Measurements from ENCODE around the gene PPP1R12A. TPM values are rescaled to one million over a fixed set of nuclear protein-coding genes. Genes with fewer than 3 reads are reported as not detected.

Gene PPP1R12A
- polyA plus RNA-seq, 3 donors, result 26.2 to 57.2 (median 33.1) TPM

GRCh38 chr12:79847417-79847816 lies 87.5 kb downstream of the PPP1R12A start:
- no peak overlapping the region for H3K4me2 ChIP-seq (replicated peaks; ENCODE audit: extremely low read depth, low read length, poor library complexity, severe bottlenecking)
- Mint-ChIP-seq H3K27ac (no peak overlapping the region), H3K9me3 (peaks cover 2 to 11% (median 8%) of the 10 kb centered on the region in 7 donors), H3K36me3 (peaks cover 21 to 30% of the 10 kb centered on the region in 2 donors), H3K27me3 (ENCODE audit: low read depth in 3 of 3) (no peaks in the 10 kb centered on the region), H3K4me1 (peaks cover 6% of the 10 kb centered on the region), H3K4me3 (no peak overlapping the region)
- TF ChIP-seq CTCF (IDR thresholded peaks at IDR 0.05), result no peak
- DNase-seq, result no peak
- H4K20me1 ChIP-seq (ENCODE audit: insufficient read depth, low read length), result peaks cover 93% of the 10 kb centered on the region
- H2AFZ ChIP-seq (ENCODE audit: insufficient read depth, low read depth, low read length, poor library complexity, severe bottlenecking), result no peak overlapping the region
- WGBS (ENCODE audit: insufficient coverage), result no CpG with 5 or more reads among the region's 1 CpG
- intact Hi-C loops (cut with micrococcal nuclease), result no loop called here
- peak overlapping the region in 1 of 2 donors; percentile 22 for H3K27ac ChIP-seq (ENCODE audit: low read depth in 1 of 2, low read length in 2 of 2)
- H3K36me3 ChIP-seq (replicated peaks in 1 of 2; ENCODE audit: control insufficient read depth in 1 of 2, insufficient read depth in 2 of 2, low read length in 2 of 2), result peaks cover 24 to 31% of the 10 kb centered on the region in 2 donors
- peaks cover 90% of the 10 kb centered on the region for H3K79me2 ChIP-seq (ENCODE audit: insufficient read depth, low read length)
- no peak overlapping the region for H3K9ac ChIP-seq (ENCODE audit: insufficient read depth, low read length, poor library complexity, severe bottlenecking)
- H3K4me1 ChIP-seq (ENCODE audit: control insufficient read depth in 1 of 2, insufficient read depth in 2 of 2, low read length in 2 of 2), result no peaks in the 10 kb centered on the region
- peaks cover 0 to 5% of the 10 kb centered on the region in 2 donors for H3K9me3 ChIP-seq (replicated peaks in 1 of 2; ENCODE audit: control insufficient read depth in 1 of 2, insufficient read depth in 1 of 2, low read length in 2 of 2)
- no peak overlapping the region for H3K4me3 ChIP-seq (replicated peaks in 1 of 3; ENCODE audit: low read depth in 2 of 3, low read length in 3 of 3)
- no peaks in the 10 kb centered on the region for H3K27me3 ChIP-seq (ENCODE audit: control insufficient read depth in 2 of 2, insufficient read depth in 2 of 2, low read length in 2 of 2)

- no peak for DNase-seq
- peaks cover 88% of the 10 kb centered on the region for H3K79me2 ChIP-seq (ENCODE audit: insufficient read depth, low read length)
- no peak overlapping the region for H3K4me2 ChIP-seq (replicated peaks; ENCODE audit: extremely low read depth, low read length, poor library complexity, severe bottlenecking)
- H3K27ac ChIP-seq (ENCODE audit: low read depth in 1 of 2, low read length in 2 of 2), result no peak overlapping the region
- H3K9ac ChIP-seq (ENCODE audit: insufficient read depth, low read length, poor library complexity, severe bottlenecking), result no peak overlapping the region
- Mint-ChIP-seq H3K27me3 (ENCODE audit: low read depth in 3 of 3) (no peaks in the 10 kb centered on the region), H3K4me1 (peaks cover 3% of the 10 kb centered on the region), H3K36me3 (peaks cover 38 to 49% of the 10 kb centered on the region in 2 donors), H3K4me3 (no peak overlapping the region), H3K9me3 (peaks cover under 1 to 13% (median 4%) of the 10 kb centered on the region in 7 donors), H3K27ac (peak overlapping the region in 2 of 7 donors; percentile 4 to 56)
- H3K36me3 ChIP-seq (replicated peaks in 1 of 2; ENCODE audit: control insufficient read depth in 1 of 2, insufficient read depth in 2 of 2, low read length in 2 of 2), result peaks cover 36 to 56% of the 10 kb centered on the region in 2 donors
- no peaks in the 10 kb centered on the region for H3K27me3 ChIP-seq (ENCODE audit: control insufficient read depth in 2 of 2, insufficient read depth in 2 of 2, low read length in 2 of 2)
- TF ChIP-seq CTCF (IDR thresholded peaks at IDR 0.05), result no peak
- H3K9me3 ChIP-seq (replicated peaks in 1 of 2; ENCODE audit: control insufficient read depth in 1 of 2, insufficient read depth in 1 of 2, low read length in 2 of 2), result peaks cover 0 to under 1% of the 10 kb centered on the region in 2 donors
- peaks cover 91% of the 10 kb centered on the region for H4K20me1 ChIP-seq (ENCODE audit: insufficient read depth, low read length)
- H3K4me1 ChIP-seq (ENCODE audit: control insufficient read depth in 1 of 2, insufficient read depth in 2 of 2, low read length in 2 of 2), result no peaks in the 10 kb centered on the region
- H3K4me3 ChIP-seq (replicated peaks in 1 of 3; ENCODE audit: low read depth in 2 of 3, low read length in 3 of 3), result no peak overlapping the region
- intact Hi-C loops (cut with micrococcal nuclease), result no loop called here
- H2AFZ ChIP-seq (ENCODE audit: insufficient read depth, low read depth, low read length, poor library complexity, severe bottlenecking), result no peak overlapping the region
Measured at GRCh38 chr12:79844693-79845092, 90.2 kb downstream of the PPP1R12A start.

Data from CD14-positive monocyte (primary cell).